Measurements from ENCODE around the gene ACSF3.
"Not testable (repeated sequence)": the region's sequence is repeated elsewhere in the genome, so short reads cannot be mapped to it uniquely, and the experiment has no call there.

Gene ACSF3

DNA sequence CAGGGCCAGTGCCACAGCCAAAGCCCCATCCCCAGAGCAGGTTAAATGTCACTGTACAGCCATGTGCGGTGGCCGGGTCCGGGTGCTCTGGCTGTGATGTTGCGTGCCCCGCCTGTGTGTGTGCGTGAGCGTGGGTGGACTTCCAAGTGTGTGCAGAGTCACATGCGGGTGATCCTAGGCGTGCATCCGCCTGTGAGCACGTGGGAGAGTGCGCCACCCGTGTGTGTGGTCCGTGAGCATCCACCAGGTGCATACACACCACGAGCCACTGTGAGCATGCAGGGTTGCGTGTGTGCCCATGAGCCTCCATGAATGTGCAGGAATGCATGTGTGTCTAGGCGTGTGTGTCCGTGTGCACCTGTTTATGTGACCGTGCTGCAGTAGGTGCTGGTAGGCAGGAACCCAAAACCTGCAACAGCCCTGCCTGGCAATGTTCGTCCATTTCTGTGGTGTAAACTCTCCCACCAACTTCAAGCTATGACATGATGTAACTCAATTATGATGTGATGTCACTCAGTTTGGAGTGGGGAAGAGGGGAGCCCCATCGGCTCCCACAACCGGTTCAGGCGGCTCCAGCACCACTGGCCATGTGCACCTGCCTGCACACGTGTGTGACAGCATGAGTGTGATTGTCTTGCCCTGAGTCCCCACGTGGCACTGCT lies 37.6 kb upstream of the ACSF3 start:
- no peak for DNase-seq

DNA sequence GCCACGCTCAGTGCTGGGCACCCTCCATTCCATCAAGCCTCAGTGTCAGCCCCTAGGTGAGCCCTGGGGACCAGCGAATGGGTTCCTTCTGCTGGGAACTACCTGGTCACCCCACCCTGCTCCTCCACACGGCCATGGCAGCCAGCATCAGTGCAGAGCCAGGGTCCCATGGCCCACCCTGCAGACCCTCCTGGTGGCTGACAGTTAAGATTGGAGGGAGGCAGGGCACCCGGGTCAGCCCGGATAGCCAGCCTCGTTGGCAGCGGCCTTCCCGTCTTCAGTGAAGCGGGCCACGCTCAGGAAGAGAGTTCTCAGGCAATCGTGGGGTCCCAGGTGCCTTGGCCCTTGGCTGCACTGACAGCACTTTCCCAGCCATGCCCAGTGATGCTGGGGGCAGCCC lies 37.1 kb upstream of the ACSF3 start:
- DNase-seq: no peak

DNA sequence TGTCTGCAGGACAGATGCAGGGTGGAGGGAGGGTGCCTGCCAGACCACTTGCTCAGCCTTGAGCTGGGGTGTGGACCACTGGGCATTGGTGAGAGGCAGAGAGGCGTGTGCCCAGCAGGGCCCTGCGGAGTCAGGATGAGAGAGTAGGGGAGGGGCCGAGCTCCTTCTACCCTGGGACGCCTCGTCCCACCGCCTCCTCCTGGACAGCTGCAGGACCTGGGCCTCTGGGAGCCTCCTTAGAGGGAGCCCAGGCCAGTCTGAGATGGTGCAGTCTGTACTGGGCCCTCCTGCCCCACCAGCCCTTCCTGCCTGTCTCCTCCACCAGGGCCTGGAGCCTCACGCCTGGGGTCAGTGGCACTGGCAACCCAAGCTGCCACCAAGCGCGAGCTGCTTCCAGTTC lies 35.9 kb upstream of the ACSF3 start:
- DNase-seq: no peak

DNA sequence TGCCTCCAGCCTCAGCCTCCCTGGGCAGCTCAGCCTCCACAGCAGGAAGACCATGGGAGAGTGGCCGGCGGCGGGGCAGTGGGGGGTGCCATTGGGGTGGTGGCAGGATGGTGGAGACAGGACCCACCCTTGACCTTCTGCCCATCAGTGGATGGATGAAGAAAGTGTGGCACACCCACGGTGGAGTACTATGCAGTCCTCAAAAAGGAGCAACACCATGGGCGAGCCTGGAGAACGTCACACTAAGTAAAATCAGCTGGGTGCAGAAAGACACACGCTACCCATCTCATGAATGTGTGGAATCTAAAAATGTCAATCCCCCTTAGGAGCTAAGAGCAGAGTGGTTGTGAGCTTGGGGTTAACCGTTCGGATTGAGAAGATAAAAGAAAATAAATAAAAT lies 34.8 kb upstream of the ACSF3 start:
- no peak for DNase-seq

GRCh38 chr16:89060207-89060794 lies 33.4 kb upstream of the ACSF3 start:
- no peak for DNase-seq

DNA sequence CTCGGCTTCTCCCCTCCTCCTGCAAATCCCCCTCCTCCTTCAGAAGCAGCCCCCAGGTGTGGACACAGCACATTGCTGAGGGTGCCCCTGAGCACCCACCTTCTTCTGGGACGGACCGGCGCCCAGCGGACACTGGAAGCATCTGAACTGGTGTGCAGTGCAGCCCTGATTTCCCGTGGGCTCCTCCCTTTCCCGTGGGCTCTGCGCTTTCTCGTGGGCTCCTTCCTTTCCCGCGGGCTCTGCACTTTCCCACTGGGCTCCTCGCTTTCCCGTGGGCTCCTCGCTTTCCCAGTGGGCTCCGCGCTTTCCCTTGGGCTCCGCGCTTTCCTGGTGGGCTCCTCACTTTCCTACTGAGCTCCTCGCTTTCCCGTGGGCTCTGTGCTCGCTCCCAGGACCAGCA lies 32.6 kb upstream of the ACSF3 start:
- no peak for DNase-seq

DNA sequence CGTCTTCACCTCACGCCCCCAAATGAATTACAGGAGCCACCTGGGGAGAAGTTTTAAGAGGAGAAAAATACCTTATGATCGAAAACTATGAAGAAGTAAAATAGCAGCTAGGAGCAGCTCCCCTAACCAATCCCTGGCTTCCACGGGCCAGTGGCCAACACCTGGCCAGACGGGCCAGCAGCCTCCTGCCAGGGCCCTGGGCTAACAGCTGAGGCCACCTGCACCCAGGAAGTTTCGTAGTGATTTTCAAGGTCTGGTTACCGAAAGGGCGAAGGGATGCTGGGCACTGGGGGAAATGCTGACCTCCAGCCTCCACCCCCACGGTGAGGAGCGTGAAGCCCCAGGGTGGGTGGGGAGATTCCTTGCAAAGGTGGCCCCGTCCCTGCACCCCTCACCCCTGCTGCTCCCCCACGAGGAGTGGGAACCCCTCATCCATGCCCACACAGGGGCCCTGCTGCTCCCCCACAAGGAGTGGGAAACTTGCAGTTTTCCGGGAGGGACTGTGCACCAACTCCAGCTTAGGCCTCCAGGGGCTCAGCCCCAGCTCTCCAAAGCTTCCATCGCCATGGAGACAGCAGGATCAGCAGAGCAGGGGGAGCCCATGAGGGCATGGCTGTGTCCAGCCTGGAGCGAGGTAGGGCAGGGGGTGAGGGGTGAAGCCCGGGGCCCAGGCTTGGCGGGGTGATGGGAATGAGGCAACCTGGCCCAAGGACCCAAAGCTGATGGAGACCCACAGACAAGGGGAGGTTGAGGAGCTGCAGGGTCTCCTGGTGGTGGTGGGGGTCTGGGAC lies 31.9 kb upstream of the ACSF3 start:
- DNase-seq: no peak

- DNase-seq: no peak
Measured at GRCh38 chr16:89062389-89063345, 31.0 kb upstream of the ACSF3 start.

DNA sequence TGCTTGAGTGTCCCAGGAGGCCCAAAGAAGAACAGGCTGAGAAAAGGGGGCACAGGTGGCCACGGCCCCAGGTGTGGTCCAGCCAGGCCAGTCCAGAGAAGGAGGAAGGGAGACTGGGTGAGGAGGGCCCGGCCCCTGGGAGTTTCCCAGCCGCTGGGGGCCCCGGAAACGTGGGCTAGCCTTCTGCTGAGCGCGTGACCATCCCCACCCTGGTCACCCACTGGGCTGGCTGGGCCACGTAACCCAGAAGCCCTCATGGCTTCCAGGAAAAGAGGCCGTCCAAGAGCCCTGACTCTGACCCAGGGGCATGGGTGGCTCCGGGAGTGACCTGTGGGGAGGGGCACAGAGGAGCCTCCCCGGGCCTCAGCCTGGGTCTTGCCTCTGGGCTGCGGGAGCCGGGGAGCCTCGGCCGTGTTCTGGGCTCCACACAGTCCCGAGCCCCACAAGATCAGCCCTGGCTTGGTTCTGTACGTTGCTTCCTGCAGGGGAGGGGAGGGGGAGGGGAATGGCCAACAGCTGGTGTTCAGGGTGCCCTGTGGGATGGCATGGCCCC lies 29.8 kb upstream of the ACSF3 start:
- DNase-seq: no peak

- DNase-seq: no peak
Measured at GRCh38 chr16:89064606-89065457, 28.8 kb upstream of the ACSF3 start.

DNA sequence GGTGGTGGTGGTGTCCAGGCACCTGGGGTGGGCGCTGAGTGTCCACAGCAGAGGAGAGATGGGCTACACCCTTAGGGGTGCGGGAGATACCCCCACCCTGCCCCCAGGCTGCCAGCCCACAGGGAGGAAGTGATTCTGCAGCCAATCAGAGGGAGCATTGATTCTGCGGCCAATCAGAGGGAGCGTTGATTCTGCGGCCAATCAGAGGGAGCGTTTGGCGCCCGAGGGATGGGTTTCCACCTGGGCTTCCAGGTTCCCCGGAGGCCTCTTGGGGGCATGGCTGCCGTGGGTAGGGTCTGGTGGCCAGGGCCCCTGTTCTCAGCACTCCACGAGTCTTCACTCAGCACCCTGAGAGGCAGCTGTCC lies 28.2 kb upstream of the ACSF3 start:
- no peak for DNase-seq

DNA sequence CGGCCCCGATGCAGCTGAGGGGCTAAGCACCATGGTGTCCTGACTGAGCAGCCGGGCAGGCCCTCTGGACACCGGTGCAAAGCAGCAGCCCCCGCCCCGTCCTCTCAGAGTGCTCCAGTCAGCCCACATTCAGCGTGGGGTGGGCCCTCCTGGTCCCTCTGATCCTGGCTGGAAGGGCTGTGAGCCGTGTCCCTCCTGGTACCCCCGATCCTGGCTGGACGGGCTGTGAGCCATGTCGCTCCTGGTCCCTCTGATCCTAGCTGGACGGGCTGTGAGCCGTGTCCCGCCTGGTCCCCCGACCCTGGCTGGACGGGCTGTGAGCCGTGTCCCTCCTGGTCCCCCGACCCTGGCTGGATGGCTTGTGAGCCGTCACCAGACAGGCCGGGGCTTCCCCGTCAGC lies 26.9 kb upstream of the ACSF3 start:
- DNase-seq: no peak

DNA sequence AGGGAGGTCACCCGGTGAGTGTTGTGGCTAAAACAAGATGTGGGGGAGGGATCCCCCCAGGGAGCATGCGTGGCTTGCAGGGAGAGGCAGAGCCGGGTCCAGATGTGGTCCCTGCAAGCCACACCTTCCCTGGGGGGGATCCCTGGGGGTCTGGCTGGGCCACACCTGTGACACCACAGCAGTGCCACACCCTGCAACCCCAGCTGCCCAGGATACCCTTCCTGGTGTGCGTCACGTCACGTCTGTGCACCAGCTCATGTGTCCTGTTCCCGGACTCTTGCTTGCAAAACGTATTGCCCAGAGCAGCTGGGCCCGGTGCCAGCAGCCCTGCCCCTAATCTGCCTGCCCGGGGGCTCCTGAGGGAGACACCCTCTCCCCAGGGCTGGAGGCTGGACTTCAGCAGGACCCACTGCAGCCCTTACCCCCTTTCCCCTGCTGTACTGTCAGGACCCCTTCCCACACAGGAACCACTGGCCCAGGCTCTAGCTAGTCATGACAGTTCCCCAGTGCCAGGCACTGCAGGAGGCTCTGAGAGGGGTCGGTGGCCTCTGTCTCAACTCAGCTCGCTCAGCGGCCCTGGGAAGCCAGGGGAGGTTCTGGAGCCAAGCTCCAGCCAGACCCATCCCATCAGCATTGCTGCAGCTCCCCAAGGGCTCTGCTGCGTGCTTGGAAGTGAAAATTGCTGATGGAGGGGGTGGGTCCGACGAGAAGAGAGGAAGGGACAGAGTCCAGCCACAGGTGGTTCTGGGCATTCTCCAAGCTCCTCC lies 25.8 kb upstream of the ACSF3 start:
- no peak for DNase-seq

- DNase-seq: not testable (repeated sequence)
Measured at GRCh38 chr16:89068814-89069616, 24.6 kb upstream of the ACSF3 start.

DNA sequence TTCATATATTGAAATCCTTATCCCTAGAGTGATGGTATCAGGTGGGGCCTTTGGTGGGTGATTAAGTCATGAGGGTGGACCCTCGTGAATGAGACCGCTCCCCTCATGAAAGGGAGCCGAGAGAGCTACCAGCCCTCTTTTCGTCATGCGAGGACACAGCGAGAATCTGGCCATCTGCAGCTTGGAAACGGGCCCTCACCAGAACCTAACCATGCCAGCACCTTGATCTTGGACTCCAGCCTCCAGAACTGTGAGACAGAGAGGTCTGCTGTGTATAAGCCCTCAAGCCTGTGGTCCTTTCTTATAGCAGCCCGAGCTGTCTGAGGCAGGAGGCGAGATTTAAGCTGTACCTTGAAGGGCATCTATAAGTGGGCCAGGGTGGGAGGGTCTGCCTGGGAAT lies 23.7 kb upstream of the ACSF3 start:
- peak in 1 of 14 donors; percentile 5 for DNase-seq

GRCh38 chr16:89070590-89070989 lies 23.1 kb upstream of the ACSF3 start:
- no peak for DNase-seq

DNA sequence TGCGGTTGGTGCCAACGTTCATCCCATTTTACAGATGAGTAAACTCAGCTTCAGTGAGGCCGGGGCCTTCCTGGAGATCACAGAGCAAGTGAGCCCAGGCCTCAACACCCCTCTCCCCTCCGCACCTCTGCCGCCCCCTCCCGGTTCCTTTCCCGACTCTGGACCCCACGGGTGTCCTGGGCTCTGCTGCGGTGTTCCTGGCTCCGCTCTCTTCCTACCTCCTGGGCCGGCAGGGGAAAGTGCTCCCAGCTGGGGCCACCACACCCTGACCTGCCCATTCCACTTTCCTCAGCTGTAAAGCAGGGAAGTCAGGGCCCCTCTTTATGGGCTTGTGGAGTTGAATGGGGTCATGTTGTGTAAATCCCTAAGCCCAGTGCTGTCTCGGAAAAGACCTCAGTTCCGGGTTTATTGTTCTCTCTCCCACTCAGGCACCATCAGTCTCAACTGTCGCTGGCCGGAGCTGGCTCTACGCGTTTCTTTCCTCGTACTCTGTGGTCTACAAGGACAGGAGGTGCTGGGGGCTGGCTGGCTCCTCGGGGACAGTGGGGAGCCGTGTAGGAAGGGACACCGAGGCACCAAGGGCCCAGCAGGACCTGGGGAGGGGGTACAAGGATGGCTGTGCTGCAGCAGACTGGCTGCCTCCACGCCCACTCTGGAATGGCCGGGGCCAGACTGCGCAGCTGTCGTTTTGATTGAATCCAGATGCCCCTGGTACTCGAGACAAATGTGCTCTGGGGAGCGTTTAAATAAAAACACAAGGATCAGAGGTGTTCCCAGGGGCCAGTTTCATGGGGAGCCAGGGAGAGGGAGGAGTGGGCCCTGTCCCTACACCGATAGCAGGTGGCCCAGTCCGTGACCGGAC lies 21.7 kb upstream of the ACSF3 start:
- no peak for DNase-seq

DNA sequence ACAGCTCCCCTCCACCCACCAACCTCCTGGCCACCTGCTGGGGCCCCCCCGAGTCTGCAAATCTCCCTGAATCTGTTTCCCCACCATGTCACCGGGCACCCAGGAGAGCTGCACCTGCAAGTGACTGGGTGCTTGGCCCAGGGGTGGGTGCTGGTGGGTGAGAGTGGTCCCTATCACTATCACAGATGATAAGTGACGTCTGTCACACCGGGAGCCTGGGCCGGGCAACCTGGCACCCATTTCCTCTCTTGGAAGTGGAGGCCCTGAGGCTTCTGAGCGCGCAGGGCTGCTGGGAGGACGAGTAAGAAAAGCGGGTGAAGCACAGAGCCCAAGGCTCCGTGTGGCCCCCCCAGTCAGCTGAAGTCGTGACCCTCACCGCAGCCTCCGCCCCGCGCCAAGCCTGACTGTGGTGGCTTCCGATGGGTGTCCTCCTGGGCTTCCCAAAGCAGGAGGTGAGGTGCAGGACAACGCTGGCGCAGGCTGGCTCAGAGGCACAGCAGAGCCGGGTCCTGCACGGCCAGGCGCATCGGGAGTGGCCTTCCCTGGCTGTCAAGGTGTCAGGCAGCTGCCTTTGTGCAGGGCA lies 21.0 kb upstream of the ACSF3 start:
- DNase-seq: no peak
